Hematopoietic multipotent progenitor cell treated with erythropoietin and hydrocortisone succinate and interleukin-3 and kit ligand, for 17 days (in vitro differentiated cells): Measurements from ENCODE around the gene IP6K2.
"Not testable (repeated sequence)": the region's sequence is repeated elsewhere in the genome, so short reads cannot be mapped to it uniquely, and the experiment has no call there.

Experiments used
- DNase-seq: peaks from one replicate; pipeline ENCODE4 v3.0.0-alpha.2; 2015; ENCODE audit warnings: low spot score

IP6K2 gene

DNA sequence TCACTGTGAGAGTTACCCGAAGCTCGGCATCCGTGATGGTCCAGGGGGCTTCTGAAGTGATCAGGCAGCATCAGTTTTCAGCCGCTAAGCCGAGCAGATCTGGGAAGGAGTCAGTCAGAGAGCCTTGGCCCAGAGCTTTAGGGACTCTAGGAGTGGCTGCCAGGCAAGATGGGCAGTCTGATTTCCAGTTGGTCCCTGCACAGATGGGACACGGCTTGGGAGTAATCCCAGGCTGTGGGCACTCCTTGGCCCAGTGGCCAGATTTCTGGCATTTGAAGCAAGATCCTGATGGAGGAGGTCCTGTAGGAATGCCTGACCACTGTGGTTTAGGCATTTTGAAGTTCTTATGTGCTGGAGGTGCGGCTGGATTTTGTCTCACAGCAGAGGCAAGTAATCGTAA, 10.5 kb upstream of the IP6K2 start:
- no peak for DNase-seq

DNA sequence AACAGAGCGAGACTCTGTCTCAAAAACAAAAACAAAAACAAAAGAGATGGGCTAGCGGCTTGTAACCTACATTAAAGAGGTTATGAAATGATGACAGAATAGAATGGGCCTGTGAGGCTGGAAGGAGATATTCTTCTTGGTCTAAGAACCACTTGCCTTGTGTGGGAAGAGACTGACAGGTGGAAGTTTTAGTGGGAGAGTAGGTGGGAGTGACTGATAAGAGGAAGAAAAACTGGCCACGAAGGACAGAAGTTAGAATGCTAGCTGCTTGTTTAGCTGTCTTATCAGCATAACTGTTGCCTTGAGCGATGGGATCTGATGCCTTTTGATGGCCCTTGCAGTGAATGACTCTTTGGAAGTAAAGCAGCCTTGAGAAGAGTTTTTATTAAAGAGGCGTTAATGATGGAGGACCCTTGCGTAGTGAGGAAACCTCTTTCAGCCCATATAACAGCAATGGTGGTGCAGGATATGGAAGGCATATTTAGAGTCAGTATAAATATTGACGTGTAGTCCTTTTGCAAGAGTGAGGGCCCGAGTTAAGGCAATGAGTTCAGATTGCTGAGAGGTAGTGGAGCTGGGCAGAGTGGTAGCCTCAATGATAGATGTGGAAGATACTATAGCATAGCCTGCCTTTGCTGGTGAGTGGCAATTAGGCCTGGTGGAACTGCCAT, 8.3 kb upstream of the IP6K2 start:
- DNase-seq: not testable (repeated sequence)

DNA sequence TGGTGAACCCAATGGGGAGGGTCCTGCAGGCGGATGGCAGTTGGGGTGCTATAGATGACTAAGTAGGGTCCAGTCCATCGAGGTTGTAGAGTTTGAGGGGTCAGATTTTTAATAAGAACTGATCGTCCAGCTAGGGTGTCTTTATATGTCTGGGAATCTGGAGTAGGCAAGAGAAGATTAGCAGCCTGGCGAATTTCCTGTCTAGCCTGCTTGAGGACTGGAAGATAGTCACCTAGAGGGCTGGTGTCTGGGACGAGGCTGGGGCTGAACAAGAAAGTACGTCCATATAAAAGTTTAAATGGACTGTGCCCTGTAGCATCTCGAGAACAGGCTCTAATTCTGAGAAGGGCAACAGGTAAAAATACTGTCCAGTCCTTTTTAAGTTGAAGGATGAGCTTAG, 6.7 kb upstream of the IP6K2 start:
- no peak for DNase-seq

- not testable (repeated sequence) for DNase-seq
These were observed 6.3 kb upstream of the IP6K2 start for GRCh38 chr3:48723293-48723692.

DNA sequence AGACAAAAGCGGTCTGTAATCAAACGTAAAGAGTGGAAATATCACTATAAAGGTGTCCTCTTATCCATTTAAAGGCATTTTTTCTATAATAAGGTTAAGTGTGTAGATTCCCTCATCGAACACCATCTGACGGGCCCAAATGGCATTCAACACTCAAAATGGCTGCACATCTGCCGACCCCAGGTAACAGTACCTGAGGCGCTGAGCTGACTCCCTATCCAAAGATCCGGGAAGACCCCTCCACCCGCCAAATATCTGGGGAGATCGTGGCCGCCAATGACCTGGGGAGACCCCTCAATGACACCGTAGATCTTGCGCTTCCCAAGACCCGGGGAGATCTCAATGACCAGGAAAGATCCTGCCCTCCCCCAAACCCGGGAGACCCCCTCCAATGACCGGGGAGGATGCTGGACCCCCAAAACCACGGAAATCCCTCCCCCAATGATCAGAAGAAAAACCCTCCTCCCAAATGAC, 476 bp downstream of the IP6K2 start:
- DNase-seq: no peak

- DNase-seq: no peak
These were observed 1.7 kb downstream of the IP6K2 start for GRCh38 chr3:48715174-48715800.

DNA sequence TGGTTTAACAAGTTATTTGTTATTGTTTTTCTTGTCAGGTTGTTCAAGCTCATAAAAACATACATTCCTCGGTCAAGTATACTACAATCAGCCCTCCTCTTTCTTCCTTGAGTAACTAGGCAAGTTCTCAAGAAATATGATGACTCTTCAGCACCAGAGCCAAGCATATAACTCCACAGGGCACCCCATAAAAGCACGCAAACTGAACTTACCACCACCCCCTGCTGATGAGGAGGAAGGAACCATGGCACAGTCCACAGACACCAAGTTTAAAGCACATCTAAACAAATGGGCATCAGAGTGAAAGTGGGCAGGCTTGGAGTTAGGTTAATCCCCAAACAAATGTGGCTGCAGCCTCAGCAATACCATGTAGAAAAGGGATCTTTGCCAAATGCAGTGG, 5.3 kb downstream of the IP6K2 start:
- DNase-seq: no peak

DNA sequence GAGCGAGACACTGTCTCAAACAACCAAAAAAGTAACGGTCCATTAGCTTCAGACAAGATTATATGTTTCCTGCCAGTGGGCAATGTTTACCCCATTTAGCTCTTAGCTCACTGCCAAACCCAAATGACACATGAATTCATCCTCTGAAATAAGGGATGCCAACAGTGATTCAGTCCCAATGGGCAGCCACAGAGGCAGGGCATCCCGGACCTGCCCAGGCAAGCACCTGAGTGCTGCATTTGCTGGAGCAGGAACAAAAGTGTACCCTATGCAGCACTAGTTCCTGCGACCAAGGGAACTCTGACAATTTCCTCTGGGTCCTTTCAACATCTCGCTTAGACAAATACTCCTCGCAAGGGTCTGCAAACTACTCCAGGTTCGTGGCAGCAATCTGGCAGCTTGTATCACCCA, 8.0 kb downstream of the IP6K2 start:
- DNase-seq: peak; percentile 35

GRCh38 chr3:48708481-48708889, 8.5 kb downstream of the IP6K2 start:
- no peak for DNase-seq

- no peak for DNase-seq
These were observed 9.9 kb downstream of the IP6K2 start for GRCh38 chr3:48707157-48707556.

- no peak for DNase-seq
These were observed 14.6 kb downstream of the IP6K2 start for GRCh38 chr3:48702320-48702920.

GRCh38 chr3:48700731-48701405, 16.2 kb downstream of the IP6K2 start:
- DNase-seq: no peak

- DNase-seq: no peak
These were observed 18.1 kb downstream of the IP6K2 start for GRCh38 chr3:48698891-48699290.

GRCh38 chr3:48697952-48698351, 19.1 kb downstream of the IP6K2 start:
- no peak for DNase-seq

- no peak for DNase-seq
These were observed 20.4 kb downstream of the IP6K2 start for GRCh38 chr3:48696601-48697000.

GRCh38 chr3:48696156-48696555, 20.9 kb downstream of the IP6K2 start:
- no peak for DNase-seq

- no peak for DNase-seq
These were observed 21.6 kb downstream of the IP6K2 start for GRCh38 chr3:48695393-48695753.

- DNase-seq: no peak
These were observed 22.2 kb downstream of the IP6K2 start for GRCh38 chr3:48694610-48695392.

- DNase-seq: no peak
These were observed 23.2 kb downstream of the IP6K2 start for GRCh38 chr3:48693826-48694225.

- no peak for DNase-seq
These were observed 24.5 kb downstream of the IP6K2 start for GRCh38 chr3:48692551-48692950.

GRCh38 chr3:48690846-48691458, 26.1 kb downstream of the IP6K2 start:
- no peak for DNase-seq

- no peak for DNase-seq
These were observed 27.6 kb downstream of the IP6K2 start for GRCh38 chr3:48689384-48689783.
